ENCODE results near the gene UBIAD1. TPM values are rescaled to one million over a fixed set of nuclear protein-coding genes. Genes with fewer than 3 reads are reported as not detected.

The UBIAD1 gene
- total and polyA plus RNA-seq, 2 donors (not counting 1 experiment from before 2014, with no cell fraction given), result 17.8 to 28.1 TPM

GRCh38 chr1:11262171-11263049 lies 10.6 kb upstream of the UBIAD1 start, which contains the start of gene MTOR:
TSS of gene MTOR (minus strand) at chr1:11262551. CDS start at chr1:11259409, 3,142 bp downstream.
- ChIA-PET POLR2A (interaction anchor here (0.6 to 2.5 kb wide), 9 partner anchors 11 to 647 kb away, joined by 3 to 13 read pairs (median 6); partner anchors contain the start of gene TARDBP), CTCF (interaction anchor here (0.5 to 1.9 kb wide), 8 partner anchors 9 to 1055 kb away, joined by 3 to 6 read pairs (median 3); no protein-coding TSS in a partner anchor)
- Histone ChIP-seq H3K27me3 (replicated peaks in 1 of 4; ENCODE audit: control extremely low read depth in 1 of 4, control insufficient read depth in 3 of 4, insufficient read depth in 4 of 4, low read length in 3 of 4) (no peaks in the 10 kb centered on the region), H2AFZ (ENCODE audit: insufficient read depth, low read depth, low read length, poor library complexity, severe bottlenecking) (peak within 1 kb of the TSS; percentile 92), H3K9ac (ENCODE audit: low read length) (peak within 1 kb of the TSS; percentile 92), H3K27ac (ENCODE audit: low read length in 2 of 2) (peak within 1 kb of the TSS; percentile 47 to 92), H3K79me2 (ENCODE audit: control insufficient read depth, insufficient read depth, low read length) (peaks cover 21% of the 10 kb centered on the region), H3K4me2 (replicated peaks; ENCODE audit: low read depth, low read length, poor library complexity, severe bottlenecking) (peak within 1 kb of the TSS; percentile 95), H3K36me3 (replicated peaks in 1 of 2; ENCODE audit: control extremely low read depth in 1 of 2, control insufficient read depth in 1 of 2, extremely low read depth in 1 of 2, insufficient read depth in 2 of 2, low read length in 1 of 2) (peaks cover 6 to 20% of the 10 kb centered on the region in 2 experiments), H3K4me3 (ENCODE audit: control extremely low read depth in 1 of 5, extremely low read depth in 1 of 5, insufficient read depth in 1 of 5, low read depth in 2 of 5, low read length in 4 of 5) (peak within 1 kb of the TSS; percentile 88 to 95 (median 89)), H3K9me3 (ENCODE audit: control extremely low read depth in 1 of 3, control insufficient read depth in 2 of 3, insufficient read depth in 1 of 3, low read length in 2 of 3) (no peaks in the 10 kb centered on the region), H3K4me1 (ENCODE audit: control insufficient read depth in 2 of 2, insufficient read depth in 2 of 2, low read length in 2 of 2) (peaks cover 8 to 17% of the 10 kb centered on the region in 2 donors), H4K20me1 (ENCODE audit: control insufficient read depth, insufficient read depth, low read length, poor library complexity, severe bottlenecking) (no peaks in the 10 kb centered on the region)
- Mint-ChIP-seq H3K27me3 (no peaks in the 10 kb centered on the region), H3K9me3 (ENCODE audit: insufficient read depth) (no peaks in the 10 kb centered on the region), H3K27ac (peak within 1 kb of the TSS; percentile 83), H3K4me1 (peaks cover 17% of the 10 kb centered on the region), H3K4me3 (peak within 1 kb of the TSS; percentile 92)
- ATAC-seq (ENCODE audit: low read depth) (peak; percentile 97), DNase-seq (peak; percentile 99)
- under 1% methylated on average over 55 of the region's 60 CpGs for WGBS (ENCODE audit: insufficient coverage)
- intact Hi-C loops (cut with micrococcal nuclease), result loop anchor here (1.0 to 5.0 kb wide), 4 partner anchors 11 to 390 kb away; partner anchors contain the start of genes FBXO2, FBXO44, TARDBP and UBIAD1
- TF ChIP-seq EZH2 (IDR thresholded peaks at IDR 0.05; ENCODE audit: borderline replicate concordance, insufficient read depth, low read depth, low read length, poor library complexity, severe bottlenecking), result no peak
- peak; percentile 20 for TF ChIP-seq CTCF (IDR thresholded peaks at IDR 0.05)
